IPS-15b (cell line): ENCODE results near the gene MAGEB17.

Experiments
- H3K27me3 ChIP-seq: one replicate; pipeline ENCODE4 v1.6.1; 2013; ENCODE audit warnings: low read length; ENCODE audit not compliant: control insufficient read depth, insufficient read depth
- H3K36me3 ChIP-seq: one replicate; pipeline ENCODE4 v1.6.1; 2013; ENCODE audit warnings: low read length; ENCODE audit not compliant: control insufficient read depth, insufficient read depth
- H3K4me1 ChIP-seq: one replicate; pipeline ENCODE4 v1.6.1; 2013; ENCODE audit warnings: mild to moderate bottlenecking, low read length; ENCODE audit not compliant: control insufficient read depth, insufficient read depth
- H3K4me3 ChIP-seq: one replicate; pipeline ENCODE4 v1.5.1; 2013; ENCODE audit warnings: low read depth, low read length
- H3K9ac ChIP-seq: one replicate; pipeline ENCODE4 v1.6.1; 2013; ENCODE audit warnings: low read depth, mild to moderate bottlenecking, low read length
- H3K9me3 ChIP-seq: one replicate; pipeline ENCODE4 v1.6.1; 2013; ENCODE audit warnings: mild to moderate bottlenecking, low read length; ENCODE audit not compliant: control insufficient read depth, insufficient read depth

MAGEB17 gene

GRCh38 chrX:16188687-16189086, 21.4 kb downstream of the MAGEB17 start:
- Histone ChIP-seq H3K4me3 (no peak overlapping the region), H3K27me3 (no peaks in the 10 kb centered on the region), H3K4me1 (peaks cover 37% of the 10 kb centered on the region), H3K9ac (no peak overlapping the region), H3K9me3 (no peaks in the 10 kb centered on the region), H3K36me3 (no peaks in the 10 kb centered on the region)

GRCh38 chrX:16191605-16192004, 24.3 kb downstream of the MAGEB17 start:
- no peak overlapping the region for H3K9ac ChIP-seq
- no peaks in the 10 kb centered on the region for H3K36me3 ChIP-seq
- peaks cover 22% of the 10 kb centered on the region for H3K4me1 ChIP-seq
- no peak overlapping the region for H3K4me3 ChIP-seq
- no peaks in the 10 kb centered on the region for H3K9me3 ChIP-seq
- H3K27me3 ChIP-seq: no peaks in the 10 kb centered on the region

- Histone ChIP-seq H3K36me3 (no peaks in the 10 kb centered on the region), H3K9ac (no peak overlapping the region), H3K27me3 (no peaks in the 10 kb centered on the region), H3K4me3 (no peak overlapping the region), H3K9me3 (no peaks in the 10 kb centered on the region), H3K4me1 (peaks cover 13% of the 10 kb centered on the region)
These were observed 29.5 kb downstream of the MAGEB17 start for GRCh38 chrX:16196829-16197228.

- peaks cover 13% of the 10 kb centered on the region for H3K4me1 ChIP-seq
- H3K9ac ChIP-seq: no peak overlapping the region
These were observed 32.1 kb downstream of the MAGEB17 start for GRCh38 chrX:16199343-16199742.

GRCh38 chrX:16202943-16203342, 35.7 kb downstream of the MAGEB17 start:
- no peaks in the 10 kb centered on the region for H3K36me3 ChIP-seq
- H3K4me1 ChIP-seq: peaks cover 13% of the 10 kb centered on the region
- H3K9me3 ChIP-seq: no peaks in the 10 kb centered on the region
- no peak overlapping the region for H3K4me3 ChIP-seq
- H3K27me3 ChIP-seq: no peaks in the 10 kb centered on the region
- H3K9ac ChIP-seq: no peak overlapping the region

More at GRCh38 chrX:16199343-16199742, 32.1 kb downstream of the MAGEB17 start:
- H3K27me3 ChIP-seq: no peaks in the 10 kb centered on the region
- H3K36me3 ChIP-seq: no peaks in the 10 kb centered on the region
- no peaks in the 10 kb centered on the region for H3K9me3 ChIP-seq
- H3K4me3 ChIP-seq: no peak overlapping the region

- Histone ChIP-seq H3K4me3 (no peak overlapping the region), H3K36me3 (no peaks in the 10 kb centered on the region), H3K9me3 (no peaks in the 10 kb centered on the region), H3K9ac (no peak overlapping the region), H3K4me1 (peaks cover 13% of the 10 kb centered on the region), H3K27me3 (no peaks in the 10 kb centered on the region)
These were observed 37.3 kb downstream of the MAGEB17 start for GRCh38 chrX:16204538-16204937.

- Histone ChIP-seq H3K4me1 (peaks cover 2% of the 10 kb centered on the region), H3K36me3 (no peaks in the 10 kb centered on the region), H3K4me3 (no peak overlapping the region), H3K9me3 (no peaks in the 10 kb centered on the region), H3K27me3 (no peaks in the 10 kb centered on the region), H3K9ac (no peak overlapping the region)
These were observed 38.6 kb downstream of the MAGEB17 start for GRCh38 chrX:16205840-16206239.

GRCh38 chrX:16207634-16208033, 40.4 kb downstream of the MAGEB17 start:
- H3K4me3 ChIP-seq: no peak overlapping the region
- no peaks in the 10 kb centered on the region for H3K27me3 ChIP-seq
- H3K36me3 ChIP-seq: no peaks in the 10 kb centered on the region

GRCh38 chrX:16208601-16209000, 41.3 kb downstream of the MAGEB17 start:
- Histone ChIP-seq H3K9me3 (no peaks in the 10 kb centered on the region), H3K4me3 (no peak overlapping the region), H3K9ac (no peak overlapping the region), H3K4me1 (peaks cover 13% of the 10 kb centered on the region), H3K27me3 (no peaks in the 10 kb centered on the region), H3K36me3 (no peaks in the 10 kb centered on the region)

More at GRCh38 chrX:16207634-16208033, 40.4 kb downstream of the MAGEB17 start:
- H3K4me1 ChIP-seq: peaks cover 13% of the 10 kb centered on the region
- no peaks in the 10 kb centered on the region for H3K9me3 ChIP-seq
- H3K9ac ChIP-seq: no peak overlapping the region

GRCh38 chrX:16210061-16210460, 42.8 kb downstream of the MAGEB17 start:
- Histone ChIP-seq H3K9ac (no peak overlapping the region), H3K36me3 (no peaks in the 10 kb centered on the region), H3K4me3 (no peak overlapping the region), H3K4me1 (peaks cover 14% of the 10 kb centered on the region), H3K9me3 (no peaks in the 10 kb centered on the region), H3K27me3 (no peaks in the 10 kb centered on the region)

- no peak overlapping the region for H3K4me3 ChIP-seq
- no peak overlapping the region for H3K9ac ChIP-seq
- peaks cover 28% of the 10 kb centered on the region for H3K4me1 ChIP-seq
- H3K27me3 ChIP-seq: no peaks in the 10 kb centered on the region
- no peaks in the 10 kb centered on the region for H3K9me3 ChIP-seq
- H3K36me3 ChIP-seq: no peaks in the 10 kb centered on the region
These were observed 44.7 kb downstream of the MAGEB17 start for GRCh38 chrX:16212024-16212423.

- no peaks in the 10 kb centered on the region for H3K27me3 ChIP-seq
These were observed 45.2 kb downstream of the MAGEB17 start for GRCh38 chrX:16212436-16212835.

More at GRCh38 chrX:16212436-16212835, 45.2 kb downstream of the MAGEB17 start:
- no peak overlapping the region for H3K9ac ChIP-seq
- H3K9me3 ChIP-seq: no peaks in the 10 kb centered on the region
- H3K4me3 ChIP-seq: no peak overlapping the region
- H3K36me3 ChIP-seq: no peaks in the 10 kb centered on the region
- peaks cover 28% of the 10 kb centered on the region for H3K4me1 ChIP-seq
